ENCODE measurements around the gene TRDMT1.

Gene TRDMT1

GRCh38 chr10:17196573-17196972 is 4.9 kb downstream of the TRDMT1 start:
- Histone ChIP-seq H3K4me1 (ENCODE audit: low read depth, poor library complexity, severe bottlenecking) (peaks cover 21% of the 10 kb centered on the region), H3K79me2 (ENCODE audit: insufficient read depth, low read depth) (peaks cover 15% of the 10 kb centered on the region; the same call in 1 of the 2 replicates), H2AFZ (ENCODE audit: low read depth) (no peak overlapping the region), H3K27me3 (ENCODE audit: insufficient read depth, low read depth) (no peaks in the 10 kb centered on the region), H3K4me2 (no peak overlapping the region), H3K9ac (no peak overlapping the region), H4K20me1 (ENCODE audit: insufficient read depth) (no peaks in the 10 kb centered on the region; the same call in 1 of the 2 replicates), H3K4me3 (IDR thresholded peaks at IDR 0.05; ENCODE audit: insufficient read depth, low read depth, low read length) (no peak overlapping the region), H3K27ac (no peak overlapping the region), H3K36me3 (ENCODE audit: insufficient read depth) (no peaks in the 10 kb centered on the region)
- TF ChIP-seq CTCF (conservative IDR thresholded peaks at IDR 0.05; ENCODE audit: low read depth, low read length): no peak

- Histone ChIP-seq H3K36me3 (ENCODE audit: insufficient read depth) (no peaks in the 10 kb centered on the region), H2AFZ (ENCODE audit: low read depth) (no peak overlapping the region), H3K4me3 (IDR thresholded peaks at IDR 0.05; ENCODE audit: insufficient read depth, low read depth, low read length) (no peak overlapping the region), H3K4me1 (ENCODE audit: low read depth, poor library complexity, severe bottlenecking) (peaks cover 21% of the 10 kb centered on the region), H3K9ac (no peak overlapping the region), H4K20me1 (ENCODE audit: insufficient read depth) (no peaks in the 10 kb centered on the region; the same call in 1 of the 2 replicates), H3K27me3 (ENCODE audit: insufficient read depth, low read depth) (no peaks in the 10 kb centered on the region), H3K79me2 (ENCODE audit: insufficient read depth, low read depth) (peaks cover 15% of the 10 kb centered on the region; the same call in 1 of the 2 replicates), H3K4me2 (no peak overlapping the region), H3K27ac (no peak overlapping the region)
- TF ChIP-seq CTCF (conservative IDR thresholded peaks at IDR 0.05; ENCODE audit: low read depth, low read length): no peak
Observed at GRCh38 chr10:17196045-17196444, 5.4 kb downstream of the TRDMT1 start.

GRCh38 chr10:17195083-17195482 is 6.4 kb downstream of the TRDMT1 start:
- Histone ChIP-seq H3K4me2 (no peak overlapping the region), H4K20me1 (ENCODE audit: insufficient read depth) (no peaks in the 10 kb centered on the region; the same call in 1 of the 2 replicates), H3K27ac (no peak overlapping the region), H3K27me3 (ENCODE audit: insufficient read depth, low read depth) (no peaks in the 10 kb centered on the region), H3K4me3 (IDR thresholded peaks at IDR 0.05; ENCODE audit: insufficient read depth, low read depth, low read length) (no peak overlapping the region), H2AFZ (ENCODE audit: low read depth) (no peak overlapping the region), H3K4me1 (ENCODE audit: low read depth, poor library complexity, severe bottlenecking) (peaks cover 18% of the 10 kb centered on the region), H3K36me3 (ENCODE audit: insufficient read depth) (no peaks in the 10 kb centered on the region), H3K9ac (no peak overlapping the region), H3K79me2 (ENCODE audit: insufficient read depth, low read depth) (peaks cover 15% of the 10 kb centered on the region; the same call in 1 of the 2 replicates)
- TF ChIP-seq CTCF (conservative IDR thresholded peaks at IDR 0.05; ENCODE audit: low read depth, low read length): no peak

GRCh38 chr10:17190602-17191001 is 10.9 kb downstream of the TRDMT1 start:
- no peak overlapping the region for H3K4me2 ChIP-seq
- no peak for TF ChIP-seq CTCF (conservative IDR thresholded peaks at IDR 0.05; ENCODE audit: low read depth, low read length)
- H3K36me3 ChIP-seq (ENCODE audit: insufficient read depth): no peaks in the 10 kb centered on the region
- H3K79me2 ChIP-seq (ENCODE audit: insufficient read depth, low read depth): no peaks in the 10 kb centered on the region
- H3K9ac ChIP-seq: no peak overlapping the region
- no peaks in the 10 kb centered on the region for H4K20me1 ChIP-seq (ENCODE audit: insufficient read depth)
- H3K27ac ChIP-seq: no peak overlapping the region
- no peaks in the 10 kb centered on the region for H3K27me3 ChIP-seq (ENCODE audit: insufficient read depth, low read depth)
- H3K4me1 ChIP-seq (ENCODE audit: low read depth, poor library complexity, severe bottlenecking): no peaks in the 10 kb centered on the region
- H3K4me3 ChIP-seq (IDR thresholded peaks at IDR 0.05; ENCODE audit: insufficient read depth, low read depth, low read length): no peak overlapping the region
- H2AFZ ChIP-seq (ENCODE audit: low read depth): no peak overlapping the region
